HG03439 (cell line): ENCODE results near the gene KRTAP5-5.

Experiments
- ATAC-seq: cut with Tn5 transposase; IDR thresholded peaks from one replicate; pipeline ENCODE4 v1.9.1; 2021; ENCODE audit warnings: mild to moderate bottlenecking, moderate library complexity; ENCODE audit not compliant: unreplicated experiment

KRTAP5-5 gene

GRCh38 chr11:1674173-1675131, 44.9 kb downstream of the KRTAP5-5 start:
- ATAC-seq, result no peak

DNA sequence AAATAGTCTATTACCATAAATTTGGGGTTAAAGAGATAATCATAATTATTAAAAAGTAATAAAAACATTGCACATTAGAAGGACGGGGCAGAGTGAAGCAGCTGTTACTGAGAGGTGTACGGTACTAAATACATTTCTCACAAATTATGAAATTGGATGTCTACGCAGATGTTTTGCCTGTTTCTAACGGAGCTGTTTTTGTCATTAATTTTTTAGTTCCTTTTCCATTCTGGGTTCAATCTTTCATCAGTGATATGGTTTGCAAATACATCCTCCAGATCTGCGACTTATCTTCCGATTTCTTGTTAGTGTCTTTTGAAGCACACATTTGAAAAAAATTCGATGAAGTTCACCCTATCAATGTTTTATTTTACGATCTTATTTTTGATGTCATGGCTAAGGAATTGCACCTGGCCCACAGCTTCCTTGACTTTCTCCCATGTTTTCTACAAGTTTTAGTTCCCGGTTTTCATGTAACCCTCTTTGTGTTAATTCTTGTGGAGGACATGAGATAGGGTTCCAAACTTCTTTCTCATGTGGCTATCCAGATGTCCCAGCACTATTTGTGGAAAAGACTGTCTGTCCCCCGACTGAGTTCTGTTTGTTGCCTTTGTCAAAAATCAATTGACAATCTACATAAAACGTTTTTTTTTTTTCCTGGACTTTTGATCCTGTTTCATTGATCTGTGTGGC, 46.1 kb downstream of the KRTAP5-5 start:
- no peak for ATAC-seq

- ATAC-seq, result no peak
Measured at GRCh38 chr11:1676229-1676740, 46.7 kb downstream of the KRTAP5-5 start.

- ATAC-seq, result no peak
Measured at GRCh38 chr11:1679881-1680280, 50.3 kb downstream of the KRTAP5-5 start.
